NCI-H345 treated with DMSO at 0.1 percent for 48 hours (cell line): ENCODE results near the gene MYO19.
"Not testable (repeated sequence)": the region's sequence is repeated elsewhere in the genome, so short reads cannot be mapped to it uniquely, and the experiment has no call there.

Experiments
- DNase-seq: peaks from one replicate; lab custom pipeline; 2025; ENCODE audit not compliant: unreplicated experiment; lab: John Stamatoyannopoulos, UW

Gene MYO19

DNA sequence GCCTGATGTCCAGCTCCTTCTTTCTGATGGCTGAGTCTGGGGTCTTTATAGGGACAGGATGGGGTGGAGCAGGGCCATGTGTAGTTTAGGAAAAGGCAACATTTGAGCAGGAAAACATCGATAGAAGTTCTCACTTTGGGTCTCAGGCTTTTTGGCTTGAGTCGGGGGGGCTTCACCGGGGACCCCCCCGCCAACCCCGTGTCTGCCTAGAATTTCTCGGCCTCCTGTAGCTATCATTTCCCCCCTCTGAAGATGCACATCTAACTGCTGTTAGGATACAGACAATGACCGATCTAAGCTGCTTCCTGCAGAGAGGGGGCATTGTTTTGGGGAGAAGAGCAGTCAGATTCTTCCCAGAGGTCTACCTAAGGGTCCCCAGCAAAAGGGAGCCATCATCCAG is 64.9 kb downstream of the MYO19 start:
- no peak for DNase-seq

GRCh38 chr17:36468903-36469635 is 65.6 kb downstream of the MYO19 start:
- peak; percentile 51 for DNase-seq

GRCh38 chr17:36464765-36465088 is 69.9 kb downstream of the MYO19 start:
- DNase-seq: no peak

DNA sequence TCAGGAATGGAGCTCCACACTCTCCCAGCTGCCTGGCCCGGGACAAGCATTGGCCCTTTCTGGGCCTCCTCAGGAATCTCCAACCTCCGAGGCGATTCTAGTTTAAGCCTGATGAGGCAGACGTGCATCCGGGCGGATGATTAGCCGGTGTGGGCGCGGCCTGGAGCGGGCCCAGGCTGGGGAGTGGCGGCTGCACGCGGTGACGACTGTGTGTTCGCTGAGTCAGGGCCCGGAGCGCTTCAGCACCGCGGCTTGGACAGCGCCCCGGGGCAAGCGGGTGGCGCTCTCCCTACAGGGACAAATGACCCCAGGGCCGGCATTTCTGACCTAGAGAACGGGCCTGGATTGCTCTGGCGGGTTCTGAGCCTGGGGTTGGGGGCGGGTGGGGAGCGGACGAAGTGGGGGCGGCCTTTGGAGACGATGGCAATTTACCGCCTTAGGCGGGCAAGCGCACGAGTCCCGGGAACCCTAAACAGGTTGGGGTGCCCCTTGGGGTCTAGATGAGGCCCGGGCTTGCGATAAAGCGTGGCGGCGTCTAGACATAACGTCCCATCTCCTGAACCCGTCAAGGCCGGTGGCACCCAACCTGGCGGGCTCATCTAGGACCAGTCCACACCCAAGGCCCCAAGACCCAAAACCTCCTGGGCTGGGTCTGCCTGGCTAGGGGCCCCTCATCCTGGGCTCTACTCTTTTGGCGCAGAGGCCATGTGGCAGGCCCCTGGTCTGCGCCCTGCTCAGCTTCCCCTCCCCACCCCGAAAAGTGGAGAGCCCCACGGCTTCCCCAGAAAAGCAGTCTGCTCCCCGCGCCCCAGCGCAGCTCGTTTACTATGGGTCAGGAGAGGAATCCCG is 70.5 kb downstream of the MYO19 start:
- no peak for DNase-seq

- no peak for DNase-seq
Measured at GRCh38 chr17:36461330-36462110, 73.1 kb downstream of the MYO19 start.

GRCh38 chr17:36460265-36460937 is 74.3 kb downstream of the MYO19 start:
- DNase-seq: no peak

GRCh38 chr17:36459601-36460000 is 75.1 kb downstream of the MYO19 start:
- DNase-seq: no peak

DNA sequence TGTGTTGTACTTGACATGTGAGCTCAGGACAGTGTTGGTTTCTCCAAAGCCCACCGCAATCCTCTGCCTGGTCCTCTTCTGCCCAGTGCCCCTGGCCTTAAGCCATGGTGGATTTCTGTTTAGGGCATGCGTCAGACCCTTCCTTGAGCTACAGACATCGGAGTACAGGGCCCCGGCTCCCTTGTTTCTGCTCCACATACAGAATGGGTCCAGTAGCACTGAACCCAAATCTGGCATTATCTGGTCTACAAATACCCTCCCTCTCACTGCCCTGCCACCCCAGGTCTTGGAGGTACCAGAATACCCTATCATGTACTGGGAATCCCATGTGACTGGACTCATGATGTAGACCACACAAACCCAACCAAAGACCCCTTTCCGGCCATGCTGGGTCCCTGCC is 75.6 kb downstream of the MYO19 start:
- no peak for DNase-seq

DNA sequence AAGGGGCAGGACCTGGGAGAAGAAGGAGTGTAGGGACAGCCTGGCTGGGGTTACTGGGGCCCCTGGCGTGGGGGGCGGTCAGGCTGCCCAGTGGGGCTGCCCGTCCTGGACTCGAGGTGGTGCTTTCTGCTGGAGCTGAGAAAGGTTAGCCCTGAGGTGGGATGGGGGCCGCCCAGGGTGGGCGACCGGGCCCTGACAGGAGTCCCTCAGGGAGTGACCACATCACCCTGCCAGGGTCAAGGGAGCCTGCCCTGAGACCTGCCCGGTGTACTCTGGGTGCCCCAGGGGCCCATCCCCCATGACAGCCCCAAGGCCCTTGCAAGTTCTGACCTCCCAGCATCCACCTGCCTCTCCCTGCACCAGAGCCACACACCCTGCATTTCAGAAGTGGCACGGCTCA is 77.0 kb downstream of the MYO19 start:
- DNase-seq: not testable (repeated sequence)

DNA sequence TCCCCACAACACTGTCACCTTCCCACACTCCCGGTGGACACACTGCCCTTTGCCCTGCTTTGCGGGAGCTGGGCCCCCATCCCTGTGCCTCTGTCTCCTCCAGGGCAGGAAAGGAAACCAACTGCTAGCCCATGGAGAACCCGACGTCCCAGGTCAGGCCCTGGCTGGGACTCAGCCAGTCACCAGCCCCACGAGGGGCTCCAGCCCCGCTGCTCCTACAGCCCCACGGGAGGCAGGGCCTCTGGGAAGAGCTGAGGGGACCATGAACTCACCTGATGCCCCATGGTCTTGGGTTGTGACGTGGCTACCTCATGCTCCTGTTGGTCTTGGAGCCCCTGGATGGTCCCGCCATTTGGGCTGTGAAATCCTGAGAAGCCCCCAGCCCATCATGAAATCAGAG is 81.8 kb downstream of the MYO19 start:
- not testable (repeated sequence) for DNase-seq

GRCh38 chr17:36449997-36450396 is 84.7 kb downstream of the MYO19 start:
- DNase-seq: not testable (repeated sequence)
